K562 (cell line): Measurements from ENCODE around the gene CAMK1D.

Experiments
- EZH2 ChIP-seq: IDR thresholded peaks from 2 replicates; pipeline ENCODE4 v1.6.1; 2012; ENCODE audit warnings: low read depth, mild to moderate bottlenecking, inconsistent platforms, low read length, borderline replicate concordance
- IFI16 ChIP-seq: fragments of 250-450 bp; sonication (Bioruptor Pico); IDR thresholded peaks from 2 replicates; pipeline ENCODE4 v2.1.2; 2022; ENCODE audit warnings: mild to moderate bottlenecking, inconsistent platforms
- JUND ChIP-seq, 2 experiments: IDR thresholded peaks; 2 replicates in 1 of 2; 3 replicates in 1 of 2; pipeline ENCODE4 v1.6.1; 2011; ENCODE audit warnings: borderline replicate concordance in 2 of 2, low read depth in 2 of 2, low read length in 2 of 2, improper control_type of control experiment in 1 of 2, missing biosample characterization in 1 of 2, missing genetic modification characterization in 1 of 2, missing genetic modification reagents in 1 of 2
- MCM3 ChIP-seq: fragments of 450-650 bp; IDR thresholded peaks from 2 replicates; pipeline ENCODE4 v1.6.1; 2016
- NCOA1 ChIP-seq: fragments of 450-650 bp; IDR thresholded peaks from 2 replicates; pipeline ENCODE4 v1.6.1; 2016; ENCODE audit warnings: low read depth
- SAFB2 ChIP-seq: fragments of 200-400 bp; formaldehyde crosslinking; IDR thresholded peaks from 2 replicates; pipeline ENCODE4 v1.6.1; 2018; ENCODE audit warnings: borderline replicate concordance, low read length, low read depth, moderate library complexity; ENCODE audit not compliant: severe bottlenecking
- SP1 ChIP-seq: sonication (generic); formaldehyde crosslinking; IDR thresholded peaks from 2 replicates; pipeline ENCODE4 v1.8.1; 2022; ENCODE audit warnings: mild to moderate bottlenecking, missing genetic modification reagents
- SPI1 ChIP-seq: IDR thresholded peaks from 2 replicates; pipeline ENCODE4 v1.6.1; 2011; ENCODE audit warnings: low read depth, low read length, control low read depth, borderline replicate concordance
- ZBTB1 ChIP-seq: sonication (generic); formaldehyde crosslinking; IDR thresholded peaks from 2 replicates; pipeline ENCODE4 v1.8.1; 2023; ENCODE audit warnings: missing genetic modification reagents, low read depth, mild to moderate bottlenecking, borderline replicate concordance
- TF ChIP-seq, protein P1 (sequence below), 3 experiments: IDR thresholded peaks in 2 of 3; conservative IDR thresholded peaks in 1 of 3; 2 replicates each; pipeline ENCODE4 v1.5.1; 2011 to 2012; ENCODE audit warnings: low read length in 3 of 3, mild to moderate bottlenecking in 3 of 3, control low read depth in 2 of 3, improper control_type of control experiment in 1 of 3, inconsistent platforms in 1 of 3, low read depth in 1 of 3, mixed read lengths in 1 of 3, moderate library complexity in 1 of 3; ENCODE audit not compliant: insufficient read depth in 2 of 3
- TF ChIP-seq, protein P2 (sequence below), 2 experiments: fragments of 450-650 bp; formaldehyde crosslinking in 1 of 2; IDR thresholded peaks; 2 replicates each; pipeline versions ENCODE4 v1.4.0 to v1.6.1; 2014 to 2020; ENCODE audit warnings: mild to moderate bottlenecking in 2 of 2, borderline replicate concordance in 1 of 2, low read depth in 1 of 2
- TF ChIP-seq, protein P3 (sequence below): fragments of 250-450 bp; sonication (Bioruptor Pico); IDR thresholded peaks from 2 replicates; pipeline ENCODE4 v1.9.0; 2021; ENCODE audit warnings: mild to moderate bottlenecking, inconsistent platforms
- TF ChIP-seq, protein P4 (sequence below): fragments of 250-450 bp; sonication (Bioruptor Pico); IDR thresholded peaks from 2 replicates; pipeline ENCODE4 v1.8.0; 2021; ENCODE audit warnings: borderline replicate concordance, mild to moderate bottlenecking, moderate library complexity; ENCODE audit not compliant: poor library complexity, severe bottlenecking

DNA sequence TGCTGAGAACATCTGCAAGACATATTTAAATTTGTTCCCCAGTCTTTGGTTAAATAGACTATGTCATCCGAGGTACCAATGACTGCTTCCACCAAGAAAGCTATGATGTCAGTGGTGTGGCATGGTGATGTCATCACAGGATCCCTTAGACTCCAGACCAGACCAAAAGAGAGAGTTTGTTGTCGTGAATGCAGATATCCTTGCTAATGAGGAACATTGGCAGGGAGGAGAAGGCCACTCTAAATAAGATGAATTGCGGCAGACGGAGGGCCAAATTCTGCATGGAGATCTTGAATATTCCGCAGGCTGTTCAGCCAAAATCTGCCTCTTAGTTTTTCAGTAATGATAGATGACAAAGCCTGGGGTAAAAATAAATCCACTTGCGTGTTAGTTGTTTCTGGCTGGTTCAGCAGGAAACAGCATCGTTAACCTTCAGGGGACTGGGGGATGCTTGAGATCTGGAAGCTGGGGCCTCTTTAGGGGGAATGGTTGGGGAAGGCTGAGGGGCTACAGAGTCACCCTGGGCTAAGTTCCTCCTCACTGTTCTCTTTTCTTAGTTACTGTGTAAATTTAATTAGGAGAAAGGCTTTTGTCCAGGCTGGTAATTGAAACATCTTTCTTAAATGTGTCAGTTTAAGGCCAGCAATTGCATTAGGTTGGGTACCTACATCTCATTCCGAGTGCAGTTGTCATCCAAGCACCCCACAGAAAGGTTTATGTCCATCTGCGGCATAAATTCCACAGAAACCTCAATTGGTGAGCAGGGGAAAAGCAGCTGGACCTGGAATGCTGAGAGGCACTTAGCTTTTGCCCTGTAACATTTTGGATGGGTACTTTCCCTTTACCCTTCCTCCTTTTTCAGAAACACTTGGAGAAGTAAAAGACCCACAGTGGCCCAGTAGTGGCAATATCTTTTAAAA, 11.6 kb upstream of the CAMK1D start:
- TF ChIP-seq, protein P1, sequence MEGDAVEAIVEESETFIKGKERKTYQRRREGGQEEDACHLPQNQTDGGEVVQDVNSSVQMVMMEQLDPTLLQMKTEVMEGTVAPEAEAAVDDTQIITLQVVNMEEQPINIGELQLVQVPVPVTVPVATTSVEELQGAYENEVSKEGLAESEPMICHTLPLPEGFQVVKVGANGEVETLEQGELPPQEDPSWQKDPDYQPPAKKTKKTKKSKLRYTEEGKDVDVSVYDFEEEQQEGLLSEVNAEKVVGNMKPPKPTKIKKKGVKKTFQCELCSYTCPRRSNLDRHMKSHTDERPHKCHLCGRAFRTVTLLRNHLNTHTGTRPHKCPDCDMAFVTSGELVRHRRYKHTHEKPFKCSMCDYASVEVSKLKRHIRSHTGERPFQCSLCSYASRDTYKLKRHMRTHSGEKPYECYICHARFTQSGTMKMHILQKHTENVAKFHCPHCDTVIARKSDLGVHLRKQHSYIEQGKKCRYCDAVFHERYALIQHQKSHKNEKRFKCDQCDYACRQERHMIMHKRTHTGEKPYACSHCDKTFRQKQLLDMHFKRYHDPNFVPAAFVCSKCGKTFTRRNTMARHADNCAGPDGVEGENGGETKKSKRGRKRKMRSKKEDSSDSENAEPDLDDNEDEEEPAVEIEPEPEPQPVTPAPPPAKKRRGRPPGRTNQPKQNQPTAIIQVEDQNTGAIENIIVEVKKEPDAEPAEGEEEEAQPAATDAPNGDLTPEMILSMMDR (IDR thresholded peaks at IDR 0.05 in 2 of 3, conservative IDR thresholded peaks at IDR 0.05 in 1 of 3; ENCODE audit: insufficient read depth in 2 of 3, low read depth in 1 of 3, low read length in 3 of 3) = no peak
- no peak for TF ChIP-seq EZH2
- TF ChIP-seq IFI16 = no peak
- TF ChIP-seq MCM3 = no peak
- TF ChIP-seq, protein P2, sequence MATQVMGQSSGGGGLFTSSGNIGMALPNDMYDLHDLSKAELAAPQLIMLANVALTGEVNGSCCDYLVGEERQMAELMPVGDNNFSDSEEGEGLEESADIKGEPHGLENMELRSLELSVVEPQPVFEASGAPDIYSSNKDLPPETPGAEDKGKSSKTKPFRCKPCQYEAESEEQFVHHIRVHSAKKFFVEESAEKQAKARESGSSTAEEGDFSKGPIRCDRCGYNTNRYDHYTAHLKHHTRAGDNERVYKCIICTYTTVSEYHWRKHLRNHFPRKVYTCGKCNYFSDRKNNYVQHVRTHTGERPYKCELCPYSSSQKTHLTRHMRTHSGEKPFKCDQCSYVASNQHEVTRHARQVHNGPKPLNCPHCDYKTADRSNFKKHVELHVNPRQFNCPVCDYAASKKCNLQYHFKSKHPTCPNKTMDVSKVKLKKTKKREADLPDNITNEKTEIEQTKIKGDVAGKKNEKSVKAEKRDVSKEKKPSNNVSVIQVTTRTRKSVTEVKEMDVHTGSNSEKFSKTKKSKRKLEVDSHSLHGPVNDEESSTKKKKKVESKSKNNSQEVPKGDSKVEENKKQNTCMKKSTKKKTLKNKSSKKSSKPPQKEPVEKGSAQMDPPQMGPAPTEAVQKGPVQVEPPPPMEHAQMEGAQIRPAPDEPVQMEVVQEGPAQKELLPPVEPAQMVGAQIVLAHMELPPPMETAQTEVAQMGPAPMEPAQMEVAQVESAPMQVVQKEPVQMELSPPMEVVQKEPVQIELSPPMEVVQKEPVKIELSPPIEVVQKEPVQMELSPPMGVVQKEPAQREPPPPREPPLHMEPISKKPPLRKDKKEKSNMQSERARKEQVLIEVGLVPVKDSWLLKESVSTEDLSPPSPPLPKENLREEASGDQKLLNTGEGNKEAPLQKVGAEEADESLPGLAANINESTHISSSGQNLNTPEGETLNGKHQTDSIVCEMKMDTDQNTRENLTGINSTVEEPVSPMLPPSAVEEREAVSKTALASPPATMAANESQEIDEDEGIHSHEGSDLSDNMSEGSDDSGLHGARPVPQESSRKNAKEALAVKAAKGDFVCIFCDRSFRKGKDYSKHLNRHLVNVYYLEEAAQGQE (IDR thresholded peaks at IDR 0.05; ENCODE audit: borderline replicate concordance) = no peak
- TF ChIP-seq, protein P2 (CRISPR knock-in tag; IDR thresholded peaks at IDR 0.05; ENCODE audit: low read depth) = no peak
- TF ChIP-seq ZBTB1 = no peak
- no peak for TF ChIP-seq JUND (IDR thresholded peaks at IDR 0.05; ENCODE audit: borderline replicate concordance, low read depth, low read length)
- TF ChIP-seq JUND (tag; IDR thresholded peaks at IDR 0.05; ENCODE audit: borderline replicate concordance, low read depth, low read length) = no peak
- no peak for TF ChIP-seq SPI1
- TF ChIP-seq SP1 = no peak
- TF ChIP-seq, protein P3, sequence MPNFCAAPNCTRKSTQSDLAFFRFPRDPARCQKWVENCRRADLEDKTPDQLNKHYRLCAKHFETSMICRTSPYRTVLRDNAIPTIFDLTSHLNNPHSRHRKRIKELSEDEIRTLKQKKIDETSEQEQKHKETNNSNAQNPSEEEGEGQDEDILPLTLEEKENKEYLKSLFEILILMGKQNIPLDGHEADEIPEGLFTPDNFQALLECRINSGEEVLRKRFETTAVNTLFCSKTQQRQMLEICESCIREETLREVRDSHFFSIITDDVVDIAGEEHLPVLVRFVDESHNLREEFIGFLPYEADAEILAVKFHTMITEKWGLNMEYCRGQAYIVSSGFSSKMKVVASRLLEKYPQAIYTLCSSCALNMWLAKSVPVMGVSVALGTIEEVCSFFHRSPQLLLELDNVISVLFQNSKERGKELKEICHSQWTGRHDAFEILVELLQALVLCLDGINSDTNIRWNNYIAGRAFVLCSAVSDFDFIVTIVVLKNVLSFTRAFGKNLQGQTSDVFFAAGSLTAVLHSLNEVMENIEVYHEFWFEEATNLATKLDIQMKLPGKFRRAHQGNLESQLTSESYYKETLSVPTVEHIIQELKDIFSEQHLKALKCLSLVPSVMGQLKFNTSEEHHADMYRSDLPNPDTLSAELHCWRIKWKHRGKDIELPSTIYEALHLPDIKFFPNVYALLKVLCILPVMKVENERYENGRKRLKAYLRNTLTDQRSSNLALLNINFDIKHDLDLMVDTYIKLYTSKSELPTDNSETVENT (CRISPR knock-in tag) = no peak
- TF ChIP-seq NCOA1 = no peak
- TF ChIP-seq, protein P4, sequence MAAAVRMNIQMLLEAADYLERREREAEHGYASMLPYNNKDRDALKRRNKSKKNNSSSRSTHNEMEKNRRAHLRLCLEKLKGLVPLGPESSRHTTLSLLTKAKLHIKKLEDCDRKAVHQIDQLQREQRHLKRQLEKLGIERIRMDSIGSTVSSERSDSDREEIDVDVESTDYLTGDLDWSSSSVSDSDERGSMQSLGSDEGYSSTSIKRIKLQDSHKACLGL = no peak
- no peak for TF ChIP-seq SAFB2
